Activated naive CD8-positive, alpha-beta T cell (primary cell): ENCODE results near the gene SRP68.
"Not testable (repeated sequence)": the region's sequence is repeated elsewhere in the genome, so short reads cannot be mapped to it uniquely, and the experiment has no call there.

ENCODE experiments used
- H3K27ac Mint-ChIP-seq: one replicate; pipeline ENCODE4 v1.8.0; 2021; ENCODE audit warnings: mixed read lengths
- H3K27me3 Mint-ChIP-seq: one replicate; pipeline ENCODE4 v1.8.0; 2021; ENCODE audit warnings: mixed read lengths
- H3K36me3 Mint-ChIP-seq: one replicate; pipeline ENCODE4 v1.8.0; 2021; ENCODE audit warnings: mixed read lengths
- H3K4me1 Mint-ChIP-seq: one replicate; pipeline ENCODE4 v1.8.0; 2021; ENCODE audit warnings: low read depth, mixed read lengths
- H3K4me3 Mint-ChIP-seq: one replicate; pipeline ENCODE4 v1.8.0; 2021; ENCODE audit warnings: mild to moderate bottlenecking, mixed read lengths
- H3K9me3 Mint-ChIP-seq: one replicate; pipeline ENCODE4 v1.8.0; 2021; ENCODE audit warnings: low read depth, mixed read lengths

SRP68 gene

GRCh38 chr17:76083536-76084182 lies 11.3 kb upstream of the SRP68 start:
- H3K4me1 Mint-ChIP-seq = peaks cover 10% of the 10 kb centered on the region
- no peak overlapping the region for H3K27ac Mint-ChIP-seq
- H3K4me3 Mint-ChIP-seq = no peak overlapping the region
- no peaks in the 10 kb centered on the region for H3K9me3 Mint-ChIP-seq
- no peaks in the 10 kb centered on the region for H3K36me3 Mint-ChIP-seq
- H3K27me3 Mint-ChIP-seq = no peaks in the 10 kb centered on the region

DNA sequence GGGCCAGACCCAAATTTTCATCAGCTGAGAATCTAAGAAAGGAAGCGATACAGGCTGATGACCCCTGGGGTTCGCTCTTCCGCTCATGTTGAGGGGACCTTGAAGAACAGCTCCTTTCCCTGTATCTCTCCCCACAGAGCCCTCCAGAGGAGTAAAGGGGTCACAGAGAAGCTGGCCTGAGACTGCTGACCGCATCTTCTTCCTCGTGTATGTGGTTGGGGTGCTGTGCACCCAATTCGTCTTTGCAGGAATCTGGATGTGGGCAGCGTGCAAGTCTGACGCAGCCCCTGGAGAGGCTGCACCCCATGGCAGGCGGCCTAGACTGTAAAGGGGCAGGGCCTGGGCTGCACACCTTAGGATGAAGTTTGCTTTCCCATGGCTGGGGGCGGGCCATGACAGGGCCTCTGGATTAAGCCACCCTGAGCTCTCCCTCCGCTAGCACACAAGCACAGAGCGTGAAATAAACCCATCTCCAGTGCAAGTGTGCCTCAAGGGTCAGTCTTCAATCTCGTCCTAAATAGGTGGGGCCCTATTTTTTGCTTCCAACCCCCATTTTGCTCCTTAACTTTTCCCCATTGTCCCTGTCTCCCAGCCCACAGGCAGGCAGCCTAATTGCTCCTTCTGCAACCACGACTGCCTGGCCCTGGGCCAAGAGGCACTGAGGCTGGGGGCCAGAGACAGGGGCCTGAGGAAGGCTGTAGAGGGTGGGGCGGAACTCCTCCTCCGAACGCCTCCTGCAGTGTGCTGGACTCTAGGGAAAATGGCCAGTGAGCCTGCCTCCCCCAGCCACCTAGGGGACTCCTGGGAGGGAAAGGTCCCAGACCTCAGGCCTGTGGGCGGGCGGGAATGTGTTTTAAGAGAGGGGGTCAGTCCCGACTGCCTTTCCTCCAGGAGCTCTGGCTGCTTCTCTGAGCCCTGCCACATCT lies 10.3 kb upstream of the SRP68 start:
- Mint-ChIP-seq H3K27ac (no peak overlapping the region), H3K36me3 (no peaks in the 10 kb centered on the region), H3K4me3 (no peak overlapping the region), H3K4me1 (peaks cover 15% of the 10 kb centered on the region), H3K27me3 (no peaks in the 10 kb centered on the region), H3K9me3 (no peaks in the 10 kb centered on the region)

DNA sequence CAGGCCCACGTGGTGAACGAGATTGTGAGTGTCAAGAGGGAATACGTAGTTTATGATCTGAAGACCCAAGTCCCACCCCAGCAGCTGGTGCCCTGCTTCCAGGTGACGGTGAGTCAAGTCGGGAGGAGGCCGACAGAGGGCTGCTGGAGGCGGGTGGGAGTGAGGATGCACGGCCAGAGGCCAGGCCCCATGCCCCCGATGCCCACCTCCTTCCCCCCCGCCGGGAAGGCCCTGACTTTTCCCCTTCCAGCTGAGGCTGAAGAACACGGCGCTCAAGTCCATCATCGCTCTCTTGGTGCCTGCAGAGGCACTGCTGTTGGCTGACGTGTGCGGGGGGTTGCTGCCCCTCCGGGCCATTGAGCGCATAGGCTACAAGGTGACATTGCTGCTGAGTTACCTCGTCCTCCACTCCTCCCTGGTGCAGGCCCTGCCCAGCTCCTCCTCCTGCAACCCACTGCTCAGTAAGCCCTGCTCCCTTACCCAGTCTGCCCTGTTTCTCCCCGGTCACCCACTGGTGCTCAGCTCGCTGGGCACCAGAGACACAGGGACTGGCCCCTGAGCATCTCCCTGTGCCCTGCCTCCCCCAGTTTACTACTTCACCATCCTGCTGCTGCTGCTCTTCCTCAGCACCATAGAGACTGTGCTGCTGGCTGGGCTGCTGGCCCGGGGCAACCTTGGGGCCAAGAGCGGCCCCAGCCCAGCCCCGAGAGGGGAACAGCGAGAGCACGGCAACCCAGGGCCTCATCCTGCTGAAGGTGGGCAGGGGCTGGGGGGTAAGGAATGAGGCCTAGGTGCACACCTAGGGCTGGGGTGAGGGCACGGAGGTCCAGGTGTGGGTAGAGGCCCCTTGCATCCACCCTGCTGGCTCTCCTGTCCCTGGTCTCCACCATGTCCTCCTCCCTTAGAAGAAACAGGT lies 9.2 kb upstream of the SRP68 start:
- Mint-ChIP-seq H3K27me3 (peaks cover 2% of the 10 kb centered on the region), H3K27ac (peak overlapping the region; percentile 54), H3K4me1 (peaks cover 24% of the 10 kb centered on the region), H3K9me3 (no peaks in the 10 kb centered on the region), H3K4me3 (no peak overlapping the region), H3K36me3 (no peaks in the 10 kb centered on the region)

GRCh38 chr17:76080768-76081287 lies 8.5 kb upstream of the SRP68 start:
- Mint-ChIP-seq H3K4me3 (no peak overlapping the region), H3K27me3 (peaks cover 3% of the 10 kb centered on the region), H3K27ac (no peak overlapping the region)

DNA sequence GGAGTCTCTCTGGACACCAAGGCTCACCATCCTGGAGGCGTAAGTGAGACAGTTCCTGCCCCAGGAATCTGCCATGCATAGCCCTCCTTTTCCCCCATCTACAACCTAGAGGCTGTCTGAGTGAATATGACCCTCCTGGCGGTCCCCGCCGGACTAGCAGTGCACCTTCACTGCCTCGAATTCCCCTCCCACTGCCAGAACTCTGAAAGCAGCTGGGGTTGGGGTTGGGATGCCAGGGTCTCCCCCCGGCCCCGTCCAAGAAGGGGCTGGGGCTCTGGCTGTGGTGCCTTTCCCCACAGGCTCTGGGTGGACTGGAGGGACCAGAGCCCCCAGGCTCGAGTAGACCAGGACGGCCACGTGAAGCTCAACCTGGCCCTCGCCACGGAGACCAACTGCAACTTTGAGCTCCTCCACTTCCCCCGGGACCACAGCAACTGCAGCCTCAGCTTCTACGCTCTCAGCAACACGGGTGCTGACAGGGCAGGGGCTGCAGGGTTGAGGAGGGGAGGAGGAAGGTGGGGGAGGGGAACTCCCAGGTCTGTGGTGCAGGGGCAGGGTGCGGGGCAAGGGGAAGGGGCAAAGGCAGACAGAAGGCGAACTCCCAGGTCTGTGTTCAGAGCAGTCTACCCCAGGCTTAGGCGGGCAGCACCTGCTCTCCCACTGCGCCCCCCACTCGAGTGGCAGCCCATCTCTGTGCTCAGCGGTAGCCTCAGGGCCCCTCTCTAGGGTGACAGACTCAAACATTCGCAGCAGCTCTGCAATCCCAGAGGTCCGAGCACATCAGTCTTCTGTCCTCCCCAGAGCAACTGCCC lies 7.8 kb upstream of the SRP68 start:
- Mint-ChIP-seq H3K27me3 (peaks cover 6% of the 10 kb centered on the region), H3K4me3 (no peak overlapping the region), H3K4me1 (peaks cover 36% of the 10 kb centered on the region), H3K36me3 (no peaks in the 10 kb centered on the region), H3K9me3 (no peaks in the 10 kb centered on the region), H3K27ac (no peak overlapping the region)

More at GRCh38 chr17:76080768-76081287, 8.5 kb upstream of the SRP68 start:
- Mint-ChIP-seq H3K36me3 (no peaks in the 10 kb centered on the region), H3K9me3 (no peaks in the 10 kb centered on the region), H3K4me1 (peaks cover 30% of the 10 kb centered on the region)

DNA sequence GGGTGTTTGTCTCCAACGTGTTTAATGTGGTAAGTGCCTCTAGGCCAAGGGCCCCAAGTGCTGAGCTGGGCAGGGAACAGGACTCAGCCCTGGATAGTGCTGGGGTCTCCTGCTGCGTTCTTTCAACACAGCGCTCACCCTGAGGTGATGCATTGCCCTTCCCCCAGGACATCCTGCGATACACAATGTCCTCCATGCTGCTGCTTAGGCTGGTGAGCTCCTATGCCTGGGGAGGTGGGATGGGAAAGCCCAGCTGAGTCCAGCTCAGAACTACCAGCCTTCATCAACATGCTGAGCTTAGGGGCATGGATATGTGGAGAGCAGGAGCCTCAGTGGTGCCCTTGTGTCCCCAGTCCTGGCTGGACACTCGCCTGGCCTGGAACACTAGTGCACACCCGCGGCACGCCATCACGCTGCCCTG lies 7.2 kb upstream of the SRP68 start:
- no peaks in the 10 kb centered on the region for H3K9me3 Mint-ChIP-seq
- H3K27me3 Mint-ChIP-seq = peaks cover 10% of the 10 kb centered on the region
- peaks cover 40% of the 10 kb centered on the region for H3K4me1 Mint-ChIP-seq
- H3K27ac Mint-ChIP-seq = no peak overlapping the region
- no peak overlapping the region for H3K4me3 Mint-ChIP-seq
- H3K36me3 Mint-ChIP-seq = no peaks in the 10 kb centered on the region

DNA sequence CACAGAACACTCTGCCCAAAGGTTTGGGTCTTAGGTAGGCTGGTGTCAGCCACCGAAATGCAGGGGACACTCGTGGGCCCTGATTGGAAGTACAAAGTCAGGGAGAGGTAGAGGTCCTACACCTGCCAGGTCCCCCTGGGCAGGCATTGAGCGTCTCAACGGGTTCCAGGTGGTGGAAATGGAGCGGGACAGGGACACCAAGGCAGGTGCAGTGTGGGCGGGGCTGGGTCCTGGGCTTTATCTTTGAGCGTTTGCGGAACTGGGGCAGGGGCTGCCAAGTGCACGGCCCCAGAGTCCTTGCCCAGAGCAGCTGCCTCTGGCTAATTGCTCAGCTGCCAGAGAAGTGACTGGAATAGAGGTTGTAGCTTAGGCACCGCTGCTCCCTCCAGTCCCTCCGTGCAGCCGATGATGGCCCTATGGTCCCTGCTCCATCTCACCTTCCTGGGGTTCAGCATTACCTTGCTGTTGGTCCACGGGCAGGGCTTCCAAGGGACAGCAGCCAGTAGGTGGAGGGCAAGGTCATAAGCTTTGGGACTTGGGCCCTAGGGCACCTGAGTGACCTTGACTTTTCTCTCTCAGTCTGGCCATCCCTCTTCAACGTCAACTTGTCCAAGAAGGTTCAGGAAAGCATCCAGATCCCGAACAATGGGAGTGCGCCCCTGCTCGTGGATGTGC lies 6.7 kb upstream of the SRP68 start, which contains the start of gene ZACN:
Gene ZACN, plus strand, starts transcription at position 323 of the 675 bp plus-strand sequence. Its CDS starts 83 bp downstream, at position 406.
- H3K4me1 Mint-ChIP-seq = peaks cover 40% of the 10 kb centered on the region
- no peak within 1 kb of the TSS for H3K27ac Mint-ChIP-seq
- peak within 1 kb of the TSS; percentile 46 for H3K4me3 Mint-ChIP-seq
- no peaks in the 10 kb centered on the region for H3K9me3 Mint-ChIP-seq
- no peaks in the 10 kb centered on the region for H3K36me3 Mint-ChIP-seq
- peaks cover 10% of the 10 kb centered on the region for H3K27me3 Mint-ChIP-seq

DNA sequence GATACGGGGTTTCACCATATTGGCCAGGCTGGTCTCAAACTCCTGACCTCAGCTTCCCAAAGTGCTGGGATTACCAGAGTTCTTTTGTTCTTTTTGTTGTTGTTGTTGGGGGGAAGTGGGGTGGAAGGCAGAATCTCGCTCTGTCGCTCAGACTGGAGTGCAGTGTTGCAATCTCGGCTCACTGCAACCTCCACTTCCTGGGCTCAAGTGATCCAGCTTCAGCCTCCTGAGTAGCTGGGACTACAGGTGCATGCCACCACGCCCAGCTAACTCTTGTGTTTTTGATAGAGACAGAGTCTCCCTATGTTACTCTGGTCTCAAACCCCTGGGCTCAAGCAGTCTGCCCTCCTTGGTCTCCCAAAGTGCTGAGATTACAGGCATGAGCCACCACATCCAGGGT lies 6.1 kb upstream of the SRP68 start:
- H3K9me3 Mint-ChIP-seq, H3K27ac Mint-ChIP-seq, H3K36me3 Mint-ChIP-seq: not testable (repeated sequence)
- H3K27me3 Mint-ChIP-seq = peaks cover 11% of the 10 kb centered on the region
- H3K4me3 Mint-ChIP-seq = peak overlapping the region; percentile 46
- H3K4me1 Mint-ChIP-seq = peaks cover 42% of the 10 kb centered on the region

DNA sequence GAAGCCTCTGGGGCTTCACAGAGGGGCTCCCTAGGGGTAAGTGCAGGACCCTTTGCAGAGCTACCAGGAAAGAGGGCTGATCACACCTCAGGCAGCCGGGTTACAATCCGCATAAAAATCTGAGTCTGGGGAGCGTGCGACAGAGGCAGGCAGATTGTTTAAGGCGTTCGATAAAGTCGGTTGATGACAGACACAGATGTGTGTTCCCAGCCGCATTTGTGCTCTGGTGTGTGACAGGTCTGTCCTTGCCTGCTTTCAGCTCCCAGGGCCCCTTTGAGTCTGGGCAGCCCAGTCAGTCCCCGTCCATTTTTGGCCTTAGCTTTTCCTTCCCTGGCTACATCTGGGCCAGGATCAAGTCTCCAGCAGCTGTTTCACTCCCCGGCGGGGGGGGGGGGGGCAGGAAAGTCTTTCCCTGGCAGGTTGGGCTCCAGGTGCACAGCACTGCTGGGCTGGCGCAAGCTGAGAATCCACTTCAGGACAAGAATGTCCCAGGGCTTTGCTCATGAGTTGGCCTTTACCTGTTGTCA lies 5.3 kb upstream of the SRP68 start:
- H3K27me3 Mint-ChIP-seq = peaks cover 11% of the 10 kb centered on the region
- H3K36me3 Mint-ChIP-seq = no peaks in the 10 kb centered on the region
- H3K4me3 Mint-ChIP-seq = peak overlapping the region; percentile 76
- H3K4me1 Mint-ChIP-seq = peaks cover 44% of the 10 kb centered on the region
- H3K27ac Mint-ChIP-seq = no peak overlapping the region
- H3K9me3 Mint-ChIP-seq = no peaks in the 10 kb centered on the region

- no peaks in the 10 kb centered on the region for H3K9me3 Mint-ChIP-seq
- H3K4me3 Mint-ChIP-seq = peak overlapping the region; percentile 76
- no peaks in the 10 kb centered on the region for H3K36me3 Mint-ChIP-seq
- peaks cover 44% of the 10 kb centered on the region for H3K4me1 Mint-ChIP-seq
- H3K27me3 Mint-ChIP-seq = peaks cover 11% of the 10 kb centered on the region
- peak overlapping the region; percentile 34 for H3K27ac Mint-ChIP-seq
Measured at GRCh38 chr17:76076765-76077583, 4.7 kb upstream of the SRP68 start.

DNA sequence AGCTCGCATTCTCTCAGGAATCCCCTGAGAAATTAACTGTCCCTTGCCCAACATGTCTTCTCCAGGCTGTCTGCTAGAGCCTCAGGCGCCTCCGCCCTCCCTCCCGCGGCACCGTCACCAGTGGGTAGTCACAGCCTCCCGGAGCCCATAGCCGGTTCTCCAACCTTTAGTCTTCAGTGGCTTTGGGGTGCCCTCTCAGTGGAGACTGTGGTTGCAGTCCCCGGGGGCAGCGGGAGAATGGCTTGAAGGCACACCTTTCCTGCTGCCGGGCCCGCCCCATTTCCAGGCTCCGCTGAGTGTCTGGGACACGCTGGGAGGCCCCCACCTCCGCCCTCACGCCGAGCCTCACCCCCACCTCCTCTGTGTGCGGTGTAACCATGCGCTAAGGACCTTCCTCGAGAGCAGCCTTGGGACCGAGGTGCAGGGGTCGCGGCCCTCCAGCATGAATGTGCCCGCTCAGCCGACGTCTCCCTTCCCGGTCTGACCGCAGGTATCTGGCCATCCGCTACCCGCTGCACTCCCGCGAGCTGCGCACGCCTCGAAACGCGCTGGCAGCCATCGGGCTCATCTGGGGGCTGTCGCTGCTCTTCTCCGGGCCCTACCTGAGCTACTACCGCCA lies 3.9 kb upstream of the SRP68 start:
- Mint-ChIP-seq H3K9me3 (no peaks in the 10 kb centered on the region), H3K36me3 (no peaks in the 10 kb centered on the region), H3K27ac (no peak overlapping the region), H3K4me1 (peaks cover 51% of the 10 kb centered on the region), H3K4me3 (peak overlapping the region; percentile 76), H3K27me3 (peaks cover 11% of the 10 kb centered on the region)

- H3K27me3 Mint-ChIP-seq = peaks cover 11% of the 10 kb centered on the region
- peaks cover 56% of the 10 kb centered on the region for H3K4me1 Mint-ChIP-seq
- no peaks in the 10 kb centered on the region for H3K36me3 Mint-ChIP-seq
- H3K4me3 Mint-ChIP-seq = peak overlapping the region; percentile 85
- H3K9me3 Mint-ChIP-seq = no peaks in the 10 kb centered on the region
- H3K27ac Mint-ChIP-seq = peak overlapping the region; percentile 41
Measured at GRCh38 chr17:76075364-76076145, 3.2 kb upstream of the SRP68 start.
